Muscle of back (tissue), 11 donors: ENCODE measurements around the gene ZNF526. TPM values are rescaled to one million over a fixed set of nuclear protein-coding genes. Genes with fewer than 3 reads are reported as not detected.

Experiments
- DNase-seq, 3 donors: peaks; one replicate each; pipeline versions ENCODE4 v3.0.0 to v3.0.0-alpha.2; 2013
- polyA plus RNA-seq, 10 donors: library from polyadenylated mRNA; unstranded; fragments of 120-200 nt; gene quantifications; one replicate each; pipeline ENCODE4 v1.2.1, GENCODE V29; 2013; ENCODE audit not compliant: insufficient read length in 10 of 10

ZNF526 gene
- polyA plus RNA-seq, 10 donors: 4.5 to 8.5 (median 5.9) TPM

DNA sequence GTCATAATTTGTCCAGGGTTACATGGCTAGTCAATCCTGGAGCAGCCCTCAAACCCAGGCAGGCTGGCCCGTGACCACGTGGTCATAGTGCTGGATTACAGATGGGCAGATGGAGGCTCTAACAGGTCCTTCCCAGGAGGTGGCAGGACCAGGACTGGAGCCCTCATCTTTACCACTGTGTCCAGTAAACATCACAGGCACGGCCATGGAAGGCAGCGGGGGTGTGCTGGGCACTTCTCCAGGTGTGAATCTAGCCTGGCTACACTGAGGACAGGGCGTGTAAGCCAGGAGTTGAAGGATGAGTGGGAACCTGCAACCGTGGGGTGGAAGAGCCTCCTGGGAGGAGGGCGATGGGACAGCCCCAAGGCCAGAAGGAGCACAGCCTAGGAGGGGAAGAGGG, 55.0 kb downstream of the ZNF526 start:
- no peak for DNase-seq

DNA sequence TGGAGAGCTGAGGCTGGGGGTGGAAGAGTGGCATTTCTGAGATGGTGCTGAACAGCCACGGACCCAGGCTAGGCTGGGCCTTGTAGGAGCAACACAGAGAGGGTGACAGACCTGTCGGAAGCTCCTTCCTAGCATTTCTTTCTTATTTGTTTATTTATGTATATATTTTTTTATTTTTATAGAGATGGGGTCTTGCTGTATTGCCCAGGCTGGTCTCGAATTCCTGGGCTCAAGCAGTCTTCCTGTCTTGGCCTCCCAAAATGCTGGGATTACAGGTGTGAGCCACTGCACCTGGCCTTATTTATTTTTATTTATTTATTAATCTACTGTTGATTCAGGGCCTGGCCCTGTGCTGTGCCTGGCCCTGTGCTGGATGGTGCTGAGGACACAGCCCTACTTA, 55.4 kb downstream of the ZNF526 start:
- no peak for DNase-seq

DNA sequence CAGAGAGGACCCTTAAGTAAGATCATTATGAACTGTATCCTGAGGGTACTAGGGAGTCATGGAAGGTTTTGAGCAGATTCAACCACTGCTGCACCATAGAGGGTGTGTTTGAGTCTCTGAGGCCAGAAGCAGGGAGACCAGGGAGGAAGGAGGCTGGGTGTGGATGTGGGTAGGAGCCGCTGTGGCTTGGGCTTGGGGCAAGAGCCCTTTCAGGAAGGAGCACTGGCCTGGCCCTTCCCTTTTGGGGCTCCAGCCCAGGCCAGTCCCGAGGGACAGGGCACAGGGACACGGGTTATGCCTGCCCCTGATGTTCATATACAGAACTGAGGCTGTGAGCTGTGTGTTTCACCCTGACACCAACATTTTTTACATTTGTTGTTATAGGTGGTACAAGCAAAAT, 56.2 kb downstream of the ZNF526 start:
- no peak for DNase-seq

DNA sequence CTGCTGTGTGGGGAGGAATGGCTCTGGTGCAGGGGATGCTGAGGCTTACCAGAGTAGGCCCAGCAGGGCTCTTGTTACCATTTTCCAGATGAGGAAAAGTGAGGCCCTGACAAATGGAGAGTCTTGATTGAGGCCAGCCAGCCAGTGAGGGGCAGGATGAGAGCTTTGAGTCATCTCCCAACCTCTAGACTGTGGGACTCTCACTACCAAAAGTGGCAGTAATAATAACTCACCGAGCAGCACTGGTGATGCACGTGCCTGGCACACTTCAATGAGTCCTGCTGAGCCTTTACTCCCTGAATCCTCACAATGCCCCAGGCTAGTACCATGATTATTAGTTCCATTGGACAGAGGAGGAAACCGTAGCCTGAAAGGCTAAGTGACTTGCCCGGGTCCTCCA, 56.7 kb downstream of the ZNF526 start:
- peak in 1 of 3 donors; percentile 4 for DNase-seq

Other genes starting within 250 kb of the ZNF526 start
- 1 to 10 TPM in 3 of 10 donors, under 1 TPM in 7; 0.20 to 1.1 (median 0.61) TPM for gene ATP1A3, start 226.1 kb upstream of the ZNF526 start, polyA plus RNA-seq
- gene GRIK5, start 150.1 kb upstream of the ZNF526 start, polyA plus RNA-seq: 1 to 10 TPM; 1.8 to 4.3 (median 3.1) TPM
- 10 to 100 TPM in 4 of 10 donors, 1 to 10 TPM in 6; 7.5 to 14.1 (median 9.5) TPM for gene ZNF574, start 144.1 kb upstream of the ZNF526 start, polyA plus RNA-seq
- 1 to 10 TPM; 1.5 to 3.0 (median 1.7) TPM for gene POU2F2, start 87.9 kb upstream of the ZNF526 start, polyA plus RNA-seq
- gene DEDD2, start 2.6 kb upstream of the ZNF526 start, polyA plus RNA-seq: 10 to 100 TPM in 9 of 10 donors, 1 to 10 TPM in 1; 9.6 to 14.8 (median 12.8) TPM
- gene GSK3A, start 22.3 kb downstream of the ZNF526 start, polyA plus RNA-seq: 10 to 100 TPM; 34.4 to 49.0 (median 42.1) TPM
- gene ERF, start 34.8 kb downstream of the ZNF526 start, polyA plus RNA-seq: 10 to 100 TPM; 28.5 to 46.1 (median 38.4) TPM
- gene CIC, start 48.9 kb downstream of the ZNF526 start, polyA plus RNA-seq: 10 to 100 TPM; 26.8 to 42.2 (median 35.7) TPM
- gene PRR19, start 81.8 kb downstream of the ZNF526 start, polyA plus RNA-seq: 1 to 10 TPM in 4 of 10 donors, under 1 TPM in 6; 0.47 to 1.8 (median 0.78) TPM
- 10 to 100 TPM; 20.0 to 43.7 (median 29.7) TPM for gene PAFAH1B3, start 82.3 kb downstream of the ZNF526 start, polyA plus RNA-seq
- under 1 TPM; 0.16 to 0.56 (median 0.30) TPM for gene TMEM145, start 93.0 kb downstream of the ZNF526 start, polyA plus RNA-seq
- 10 to 100 TPM; 20.6 to 33.2 (median 26.3) TPM for gene MEGF8, start 105.3 kb downstream of the ZNF526 start, polyA plus RNA-seq
- gene CNFN, start 170.0 kb downstream of the ZNF526 start, polyA plus RNA-seq: under 1 TPM in 3 of 10 donors, not detected in 7; 0.42 to 0.79 (median 0.59) TPM
- gene LIPE, start 207.1 kb downstream of the ZNF526 start, polyA plus RNA-seq: 10 to 100 TPM in 2 of 10 donors, 1 to 10 TPM in 8; 5.4 to 12.1 (median 7.6) TPM
- under 1 TPM in 1 of 10 donors, not detected in 9; 0.79 TPM for gene CXCL17, start 222.6 kb downstream of the ZNF526 start, polyA plus RNA-seq